HG03521 (cell line): Measurements from ENCODE around the gene NBEA.

Experiments used
- ATAC-seq: cut with Tn5 transposase; IDR thresholded peaks from one replicate; pipeline ENCODE4 v1.9.1; 2021; ENCODE audit warnings: mild to moderate bottlenecking, moderate library complexity; ENCODE audit not compliant: unreplicated experiment

The NBEA gene

GRCh38 chr13:35554972-35555623 lies 613.0 kb downstream of the NBEA start:
- no peak for ATAC-seq

- ATAC-seq = no peak
Observed at GRCh38 chr13:35557475-35557874, 615.4 kb downstream of the NBEA start.

- no peak for ATAC-seq
Observed at GRCh38 chr13:35561540-35561939, 619.5 kb downstream of the NBEA start.

- no peak for ATAC-seq
Observed at GRCh38 chr13:35565273-35565672, 623.2 kb downstream of the NBEA start.

GRCh38 chr13:35566340-35566739 lies 624.3 kb downstream of the NBEA start:
- no peak for ATAC-seq

GRCh38 chr13:35567406-35567980 lies 625.4 kb downstream of the NBEA start:
- no peak for ATAC-seq

- no peak for ATAC-seq
Observed at GRCh38 chr13:35573639-35574038, 631.6 kb downstream of the NBEA start.

GRCh38 chr13:35592457-35592856 lies 650.4 kb downstream of the NBEA start:
- no peak for ATAC-seq

GRCh38 chr13:35593651-35594050 lies 651.6 kb downstream of the NBEA start:
- ATAC-seq = no peak

GRCh38 chr13:35594096-35594495 lies 652.0 kb downstream of the NBEA start:
- no peak for ATAC-seq

GRCh38 chr13:35595181-35595580 lies 653.1 kb downstream of the NBEA start:
- no peak for ATAC-seq

- ATAC-seq = no peak
Observed at GRCh38 chr13:35596321-35597030, 654.4 kb downstream of the NBEA start.

GRCh38 chr13:35597451-35597850 lies 655.4 kb downstream of the NBEA start:
- no peak for ATAC-seq

GRCh38 chr13:35598233-35598632 lies 656.2 kb downstream of the NBEA start:
- no peak for ATAC-seq

GRCh38 chr13:35598790-35599369 lies 656.8 kb downstream of the NBEA start:
- ATAC-seq = no peak

- no peak for ATAC-seq
Observed at GRCh38 chr13:35599384-35599783, 657.3 kb downstream of the NBEA start.

GRCh38 chr13:35600137-35600536 lies 658.1 kb downstream of the NBEA start:
- no peak for ATAC-seq

- no peak for ATAC-seq
Observed at GRCh38 chr13:35603593-35604285, 661.7 kb downstream of the NBEA start.

- no peak for ATAC-seq
Observed at GRCh38 chr13:35614666-35615065, 672.6 kb downstream of the NBEA start.

GRCh38 chr13:35617420-35617819 lies 675.4 kb downstream of the NBEA start:
- ATAC-seq = no peak

GRCh38 chr13:35618565-35619083 lies 676.6 kb downstream of the NBEA start:
- no peak for ATAC-seq
